Neural cell (in vitro differentiated cells): ENCODE data around the gene ANKRD44.

Experiments used
- CTCF ChIP-seq: fragments of 450-650 bp; IDR thresholded peaks from 2 replicates; pipeline ENCODE4 v1.5.1; 2014; ENCODE audit warnings: antibody characterized with exemption, mild to moderate bottlenecking, moderate library complexity; ENCODE audit not compliant: poor library complexity, severe bottlenecking
- EP300 ChIP-seq: fragments of 450-650 bp; conservative IDR thresholded peaks from 2 replicates; pipeline ENCODE4 v1.6.1; 2014; ENCODE audit warnings: antibody characterized with exemption, mild to moderate bottlenecking, moderate library complexity; ENCODE audit not compliant: poor library complexity, severe bottlenecking
- TAF1 ChIP-seq: IDR thresholded peaks from 2 replicates; pipeline ENCODE4 v1.6.1; 2012; ENCODE audit warnings: low read depth

- TF ChIP-seq TAF1 (no peak), CTCF (no peak), EP300 (no peak)
Observed at GRCh38 chr2:197072533-197072932, 238.0 kb downstream of the ANKRD44 start.
